ENCODE results near the gene FKRP.

GRCh38 chr19:46753420-46754155 is 7.7 kb downstream of the FKRP start:
- TF ChIP-seq CTCF (IDR thresholded peaks at IDR 0.05; ENCODE audit: low read depth, low read length, poor library complexity, severe bottlenecking) (peak; percentile 72), EZH2phosphoT487 (IDR thresholded peaks at IDR 0.05; ENCODE audit: borderline replicate concordance, low read length) (no peak)
